SK-N-SH (cell line): ENCODE data around the gene PIP5K1B. TPM values are rescaled to one million over a fixed set of nuclear protein-coding genes. Genes with fewer than 3 reads are reported as not detected.

Source experiments
- CTCF ChIA-PET: fragments of 300-600, 350-600 bp; formaldehyde crosslinking; extraction: SDS; loops from one replicate; lab custom pipeline; 2021; lab: Yijun Ruan, JAX
- POLR2A ChIA-PET: fragments of 350-600 bp; sonication (Branson Sonifier 250); formaldehyde crosslinking; extraction: SDS; loops from one replicate; lab custom pipeline; 2020; ENCODE audit warnings: antibody characterized with exemption, inconsistent platforms; lab: Yijun Ruan, JAX
- DNase-seq: peaks from one replicate; pipeline ENCODE4 v3.0.0; 2012
- H2AFZ ChIP-seq: fragments of 200-600 bp; sonication (generic); 2 replicates; pipeline ENCODE4 v1.8.1; 2016; ENCODE audit warnings: antibody characterized with exemption, mild to moderate bottlenecking, low read depth
- H3F3A ChIP-seq: fragments of 200-600 bp; sonication (generic); replicated peaks from 2 replicates; pipeline ENCODE3; 2016; ENCODE audit warnings: antibody characterized with exemption, mild to moderate bottlenecking; ENCODE audit not compliant: insufficient read depth
- H3K27ac ChIP-seq, 2 experiments: fragments of 200-500 bp in 1 of 2; fragments of 200-600 bp in 1 of 2; sonication (Bioruptor generic) in 1 of 2; sonication (generic), shearing (Covaris generic) in 1 of 2; 2 replicates each; pipeline versions ENCODE4 v1.5.1 to v1.6.1; 2014 to 2016; ENCODE audit warnings: low read depth in 2 of 2, inconsistent platforms in 1 of 2, low read length in 1 of 2, mild to moderate bottlenecking in 1 of 2, mixed read lengths in 1 of 2
- H3K27me3 ChIP-seq: fragments of 200-600 bp; sonication (generic), shearing (Covaris generic); 2 replicates; pipeline ENCODE4 v1.6.1; 2016; ENCODE audit warnings: mixed run types; ENCODE audit not compliant: insufficient read depth
- H3K36me3 ChIP-seq, 2 experiments: fragments of 200-500 bp in 1 of 2; fragments of 200-600 bp in 1 of 2; sonication (Bioruptor generic) in 1 of 2; sonication (generic) in 1 of 2; replicated peaks in 1 of 2; 2 replicates each; pipeline versions ENCODE3 to v1.5.1; 2014 to 2016; ENCODE audit warnings: low read length in 1 of 2, mild to moderate bottlenecking in 1 of 2; ENCODE audit not compliant: insufficient read depth in 2 of 2, control insufficient read depth in 1 of 2
- H3K4me1 ChIP-seq, 2 experiments: fragments of 200-500 bp in 1 of 2; fragments of 200-600 bp in 1 of 2; sonication (Bioruptor generic) in 1 of 2; sonication (generic), shearing (Covaris generic) in 1 of 2; 2 replicates each; pipeline versions ENCODE4 v1.5.1 to v1.6.1; 2014 to 2016; ENCODE audit warnings: low read depth in 1 of 2, low read length in 1 of 2, mixed run types in 1 of 2; ENCODE audit not compliant: insufficient read depth in 2 of 2, control insufficient read depth in 1 of 2
- H3K4me2 ChIP-seq: fragments of 200-600 bp; sonication (generic), shearing (Covaris generic); 2 replicates; pipeline ENCODE4 v1.6.1; 2017; ENCODE audit warnings: mixed run types
- H3K4me3 ChIP-seq, 2 experiments: fragments of 200-500 bp in 1 of 2; fragments of 200-600 bp in 1 of 2; sonication (Bioruptor generic) in 1 of 2; sonication (generic), shearing (Covaris generic) in 1 of 2; 2 replicates each; pipeline versions ENCODE4 v1.5.1 to v1.8.1; 2014 to 2016; ENCODE audit warnings: low read depth in 2 of 2, inconsistent platforms in 1 of 2, low read length in 1 of 2, mild to moderate bottlenecking in 1 of 2, mixed read lengths in 1 of 2, moderate library complexity in 1 of 2
- H3K79me2 ChIP-seq: fragments of 200-600 bp; sonication (generic); 2 replicates; pipeline ENCODE4 v1.8.1; 2017; ENCODE audit warnings: mild to moderate bottlenecking; ENCODE audit not compliant: insufficient read depth
- H3K9ac ChIP-seq: fragments of 200-600 bp; sonication (generic); 2 replicates; pipeline ENCODE4 v1.6.1; 2017; ENCODE audit warnings: mixed run types
- H3K9me2 ChIP-seq: fragments of 200-600 bp; sonication (generic); 2 replicates; pipeline ENCODE4 v1.6.1; 2017; ENCODE audit warnings: mixed run types
- H3K9me3 ChIP-seq: fragments of 200-600 bp; sonication (generic); 2 replicates; pipeline ENCODE4 v1.6.1; 2017; ENCODE audit warnings: mixed run types, mild to moderate bottlenecking, moderate library complexity
- H4K20me1 ChIP-seq: fragments of 200-600 bp; sonication (generic); 2 replicates; pipeline ENCODE4 v1.6.1; 2017; ENCODE audit warnings: mild to moderate bottlenecking, mixed run types; ENCODE audit not compliant: insufficient read depth
- CHD2 ChIP-seq: fragments of 150-350 bp; IDR thresholded peaks from 2 replicates; pipeline ENCODE4 v1.6.1; 2018; ENCODE audit warnings: low read length; ENCODE audit not compliant: partially characterized antibody
- FOSL2 ChIP-seq: IDR thresholded peaks from 2 replicates; pipeline ENCODE4 v1.4.0; 2012; ENCODE audit warnings: low read depth, mild to moderate bottlenecking, moderate library complexity, borderline replicate concordance
- GATA2 ChIP-seq: sonication (generic); formaldehyde crosslinking; IDR thresholded peaks from 2 replicates; pipeline ENCODE4 v1.5.0; 2020; ENCODE audit warnings: mild to moderate bottlenecking, missing genetic modification reagents
- IRF3 ChIP-seq: fragments of 150-350 bp; IDR thresholded peaks from 2 replicates; pipeline ENCODE4 v1.6.1; 2016; ENCODE audit warnings: mild to moderate bottlenecking, low read depth, low read length
- JUND ChIP-seq: IDR thresholded peaks from 2 replicates; pipeline ENCODE4 v1.4.0; 2012
- MAX ChIP-seq: IDR thresholded peaks from 2 replicates; pipeline ENCODE4 v1.4.0; 2012; ENCODE audit warnings: low read depth
- POLR2AphosphoS5 ChIP-seq: IDR thresholded peaks from 2 replicates; pipeline ENCODE4 v1.6.1; 2012; ENCODE audit warnings: low read depth, low read length
- REST ChIP-seq: IDR thresholded peaks from 2 replicates; pipeline ENCODE4 v1.6.1; 2012; ENCODE audit warnings: mild to moderate bottlenecking, low read depth, low read length, moderate library complexity
- SMC3 ChIP-seq: IDR thresholded peaks from 2 replicates; pipeline ENCODE4 v1.6.1; 2012; ENCODE audit warnings: low read depth, low read length, improper control_type of control experiment
- TAF1 ChIP-seq: IDR thresholded peaks from 2 replicates; pipeline ENCODE4 v1.6.1; 2012; ENCODE audit warnings: low read depth, mild to moderate bottlenecking, low read length, moderate library complexity, borderline replicate concordance
- WGBS: methylation state at CpG from one replicate; pipeline ENCODE4 v1.1.6; 2017; ENCODE audit warnings: low lambda C conversion rate; 5-methylcytosine and 5-hydroxymethylcytosine counted together
- polyA plus RNA-seq, 3 experiments: library from polyadenylated mRNA; depleted of rRNA; stranded (reverse); fragments of >200 nt; gene quantifications; 2 replicates each; pipeline ENCODE4 v1.2.3, GENCODE V29; 2012

The PIP5K1B gene
- polyA plus RNA-seq, 1 of the 3 experiments (the other 2 are of a cell fraction) = not detected

- no peak for TF ChIP-seq TAF1
These were observed 269.4 kb downstream of the PIP5K1B start (continued) for GRCh38 chr9:68974431-68974830.

GRCh38 chr9:68974901-68975300, 269.9 kb downstream of the PIP5K1B start:
- no peak overlapping the region for H3K4me2 ChIP-seq
- no peak overlapping the region for H3K27ac ChIP-seq
- no peak overlapping the region for H2AFZ ChIP-seq
- no peaks in the 10 kb centered on the region for H3K9me2 ChIP-seq
- ChIA-PET POLR2A (no interaction called here), CTCF (interaction anchor here (1.2 kb wide), 2 partner anchors 23 to 25 kb away, joined by 3 to 5 read pairs; no protein-coding TSS in a partner anchor)
- no peaks in the 10 kb centered on the region for H3K79me2 ChIP-seq
- 0% methylated on average over 3 of the region's 3 CpGs for WGBS
- no peaks in the 10 kb centered on the region for H3F3A ChIP-seq
- H4K20me1 ChIP-seq = no peaks in the 10 kb centered on the region
- peaks cover 5% of the 10 kb centered on the region; the same call in 1 of the 2 replicates for H3K27me3 ChIP-seq
- no peak for DNase-seq
- H3K9ac ChIP-seq = no peak overlapping the region
- H3K4me3 ChIP-seq = no peak overlapping the region
- H3K4me1 ChIP-seq = no peaks in the 10 kb centered on the region
- no peaks in the 10 kb centered on the region for H3K36me3 ChIP-seq
- H3K9me3 ChIP-seq = no peaks in the 10 kb centered on the region
- TF ChIP-seq IRF3 (no peak), JUND (no peak), CHD2 (no peak), TAF1 (no peak), MAX (no peak)

- Histone ChIP-seq H3K4me3 (no peak overlapping the region), H3K79me2 (no peaks in the 10 kb centered on the region), H4K20me1 (no peaks in the 10 kb centered on the region)
- TF ChIP-seq SMC3 (no peak), GATA2 (CRISPR knock-in tag) (no peak), FOSL2 (no peak), REST (no peak), POLR2AphosphoS5 (no peak)
- TF ChIP-seq, all 33 proteins: peak for 0
- no peaks in the 10 kb centered on the region for H3F3A ChIP-seq
- no peaks in the 10 kb centered on the region for H3K9me3 ChIP-seq
- no peak overlapping the region for H3K27ac ChIP-seq
- H3K9ac ChIP-seq = no peak overlapping the region
- no peak overlapping the region for H2AFZ ChIP-seq
- 3% methylated on average over 5 of the region's 5 CpGs for WGBS
- no peaks in the 10 kb centered on the region for H3K9me2 ChIP-seq
- H3K4me1 ChIP-seq = no peaks in the 10 kb centered on the region
- ChIA-PET CTCF (interaction anchor here (1.2 to 1.5 kb wide), 3 partner anchors 22 to 24 kb away, joined by 3 to 5 read pairs (median 4); no protein-coding TSS in a partner anchor), POLR2A (no interaction called here)
- peaks cover 5% of the 10 kb centered on the region; the same call in 1 of the 2 replicates for H3K27me3 ChIP-seq
- H3K36me3 ChIP-seq = no peaks in the 10 kb centered on the region
- H3K4me2 ChIP-seq = no peak overlapping the region
- no peak for DNase-seq
These were observed 270.5 kb downstream of the PIP5K1B start for GRCh38 chr9:68975365-68976043.
